Stimulated activated naive B cell treated with anti-CD40 and anti-IgM and Interleukin-4, amounts not matched to agents 10 μg/mL and 1 μg/mL and 100 μg/mL, for 72 hours (primary cell): Measurements from ENCODE around the gene CYP1A2.

ENCODE experiments used
- ATAC-seq, 2 donors: fragments of 150-1000 bp; cut with Tn5 transposase; replicated peaks; 2 replicates each; pipeline ENCODE4 v1.10.0; 2021; ENCODE audit warnings: moderate library complexity in 1 of 2
- DNase-seq: peaks from one replicate; pipeline ENCODE4 v3.0.0; 2021
- H3K27ac Mint-ChIP-seq: one replicate; pipeline ENCODE4 v1.8.0; 2022; ENCODE audit warnings: mild to moderate bottlenecking, mixed read lengths
- H3K27me3 Mint-ChIP-seq, 2 donors: one replicate each; pipeline ENCODE4 v1.8.0; 2022; ENCODE audit warnings: mixed read lengths in 2 of 2
- H3K36me3 Mint-ChIP-seq, 2 donors: one replicate each; pipeline ENCODE4 v1.8.0; 2022; ENCODE audit warnings: mixed read lengths in 2 of 2, mild to moderate bottlenecking in 1 of 2
- H3K4me1 Mint-ChIP-seq, 2 donors: one replicate each; pipeline ENCODE4 v1.8.0; 2022; ENCODE audit warnings: mixed read lengths in 2 of 2, mild to moderate bottlenecking in 1 of 2
- H3K4me3 Mint-ChIP-seq, 2 donors: one replicate each; pipeline ENCODE4 v1.8.0; 2022; ENCODE audit warnings: mild to moderate bottlenecking in 2 of 2, mixed read lengths in 2 of 2, moderate library complexity in 1 of 2
- H3K9me3 Mint-ChIP-seq, 2 donors: one replicate each; pipeline ENCODE4 v1.8.0; 2022; ENCODE audit warnings: mixed read lengths in 2 of 2, mild to moderate bottlenecking in 1 of 2

Gene CYP1A2

DNA sequence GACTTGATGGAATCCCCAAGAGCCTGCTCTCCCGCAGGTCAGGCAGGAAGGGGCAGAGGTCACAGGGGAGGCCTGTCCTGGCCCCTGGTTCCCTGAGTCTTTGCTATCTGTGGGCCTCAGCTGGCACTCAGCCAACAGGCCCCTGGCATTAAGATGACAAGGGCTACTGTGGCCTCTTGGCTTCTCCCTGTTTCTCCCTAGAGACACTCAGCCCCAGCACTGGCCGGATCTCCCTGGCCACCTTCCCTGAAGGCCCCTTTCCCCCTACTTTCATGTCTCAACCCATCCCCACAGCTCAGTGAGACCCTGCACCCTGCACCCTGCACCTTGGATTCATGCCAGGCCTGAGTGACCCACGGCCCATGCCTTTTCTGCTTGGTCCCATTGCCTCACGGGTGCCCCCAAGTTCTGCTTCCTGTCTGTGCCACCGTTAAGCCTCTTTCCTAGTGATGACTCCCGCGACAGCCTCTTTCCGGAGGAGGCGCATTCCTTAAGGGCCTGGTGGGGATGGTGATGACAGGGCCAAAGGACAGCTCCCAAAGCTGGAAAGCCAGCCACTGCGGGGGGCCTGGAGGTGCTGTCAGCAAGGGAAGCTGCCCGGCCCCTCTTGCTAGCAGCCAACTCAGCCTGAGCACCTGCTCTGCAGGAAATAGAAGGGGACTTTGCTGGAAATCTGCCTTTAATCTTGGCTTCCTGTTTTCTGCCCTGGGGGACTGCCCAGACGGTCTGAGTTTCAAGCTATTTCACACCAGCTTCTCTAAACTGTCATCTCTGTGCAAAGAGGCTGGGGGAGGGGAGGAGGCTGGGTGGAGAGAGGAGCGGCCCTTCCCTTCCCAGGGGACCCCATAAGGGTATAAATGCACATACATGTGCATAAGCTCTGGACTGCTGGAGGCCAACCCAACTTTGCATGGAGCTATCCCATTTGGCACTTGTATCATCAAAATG is 28.4 kb downstream of the CYP1A2 start:
- Mint-ChIP-seq H3K36me3 (peaks cover 7 to 11% of the 10 kb centered on the region in 2 donors), H3K4me1 (peaks cover 83 to 96% of the 10 kb centered on the region in 2 donors), H3K9me3 (no peaks in the 10 kb centered on the region), H3K4me3 (peak overlapping the region; percentile 73 to 78), H3K27ac (peak overlapping the region; percentile 97), H3K27me3 (no peaks in the 10 kb centered on the region)
- peak; percentile 87 for DNase-seq
- peak; percentile 74 to 75 for ATAC-seq

DNA sequence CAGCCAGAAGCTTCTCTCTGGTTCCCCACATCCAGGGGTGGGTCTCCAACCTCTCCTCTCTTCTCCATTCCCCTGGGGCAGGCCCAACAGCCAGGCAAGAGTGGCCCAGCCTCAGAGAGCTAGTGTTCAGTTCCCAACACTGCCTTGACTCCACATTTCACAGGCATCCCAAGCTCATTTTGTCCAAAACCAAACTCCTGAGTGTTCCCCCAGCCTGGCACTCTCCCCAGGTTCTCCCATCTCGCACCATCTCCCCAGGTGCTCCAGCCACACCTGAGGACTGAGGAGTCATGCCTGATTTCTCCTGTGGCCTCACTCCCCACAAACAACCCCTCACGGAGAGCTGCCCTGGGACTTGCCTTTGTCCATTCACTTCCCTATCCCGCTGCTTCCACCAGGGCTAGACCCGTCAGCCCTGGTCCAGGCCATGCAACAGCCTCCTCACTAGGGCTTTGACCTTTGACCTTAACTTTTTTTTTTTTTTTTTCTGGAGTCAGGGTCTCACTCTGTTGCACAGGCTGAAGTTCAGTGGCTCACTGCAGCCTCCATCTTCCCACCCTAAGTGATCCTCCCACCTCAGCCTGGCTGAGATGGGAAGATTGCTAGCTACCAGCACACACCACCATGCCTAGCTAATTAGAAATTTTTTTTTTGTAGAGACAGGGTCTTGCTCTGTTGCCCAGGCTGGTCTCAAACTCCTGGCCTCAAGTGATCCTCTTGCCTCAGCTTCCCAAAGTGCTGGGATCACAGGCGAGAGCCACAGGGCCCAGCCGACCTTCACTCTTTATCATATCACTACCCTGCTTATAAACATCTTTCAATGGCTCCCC is 29.3 kb downstream of the CYP1A2 start:
- ATAC-seq, result peak; percentile 32 to 33
- peak overlapping the region; percentile 97 for H3K27ac Mint-ChIP-seq
- DNase-seq, result no peak
- peak overlapping the region; percentile 73 to 78 for H3K4me3 Mint-ChIP-seq
- H3K4me1 Mint-ChIP-seq, result peaks cover 74 to 90% of the 10 kb centered on the region in 2 donors
- no peaks in the 10 kb centered on the region for H3K27me3 Mint-ChIP-seq
- no peaks in the 10 kb centered on the region for H3K9me3 Mint-ChIP-seq
- H3K36me3 Mint-ChIP-seq, result peaks cover 11 to 16% of the 10 kb centered on the region in 2 donors

DNA sequence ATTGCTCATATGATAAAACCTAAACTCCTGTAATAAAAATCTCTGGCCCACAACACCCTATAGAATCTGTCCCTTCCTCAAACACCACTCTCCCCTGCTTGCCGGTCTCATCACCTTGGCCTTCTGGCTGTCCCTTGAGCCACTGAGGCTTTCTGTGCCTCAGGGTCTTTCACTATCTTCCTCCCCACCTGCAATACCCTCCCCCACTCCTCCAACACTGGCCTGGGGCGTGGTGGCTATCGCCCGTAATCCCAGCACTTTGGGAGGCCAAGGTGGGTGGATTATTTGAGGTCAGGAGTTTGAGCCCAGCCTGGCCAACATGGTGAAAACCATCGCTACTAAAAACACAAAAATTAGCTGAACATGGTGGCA is 29.9 kb downstream of the CYP1A2 start:
- Mint-ChIP-seq H3K36me3 (peaks cover 17 to 22% of the 10 kb centered on the region in 2 donors), H3K9me3 (no peaks in the 10 kb centered on the region), H3K27me3 (no peaks in the 10 kb centered on the region), H3K4me3 (peak overlapping the region; percentile 73 to 78), H3K4me1 (peaks cover 71 to 90% of the 10 kb centered on the region in 2 donors), H3K27ac (peak overlapping the region; percentile 97)
- ATAC-seq (no peak), DNase-seq (no peak)

DNA sequence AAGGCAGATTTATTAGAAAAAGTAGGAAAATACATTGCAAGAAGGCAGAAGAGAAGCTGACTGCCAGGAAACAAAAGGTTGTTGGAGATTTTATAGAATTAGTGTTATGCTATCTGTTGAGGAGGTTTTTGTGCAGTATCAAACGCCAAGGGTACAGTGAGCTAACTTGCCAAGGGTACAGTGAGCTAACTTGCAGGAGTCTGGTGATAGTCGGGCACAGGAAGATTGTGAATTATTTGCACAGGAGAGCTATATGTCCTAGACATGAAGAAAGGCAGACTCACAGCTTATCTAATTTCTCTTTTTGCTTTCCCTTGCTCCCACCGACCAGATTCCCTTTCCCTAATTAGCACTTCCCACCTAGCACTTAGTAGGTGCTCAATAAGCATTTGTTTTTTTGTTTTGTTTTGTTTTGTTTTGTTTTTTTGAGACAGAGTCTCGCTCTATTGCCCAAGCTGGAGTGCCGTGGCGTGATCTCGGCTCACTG is 30.6 kb downstream of the CYP1A2 start:
- Mint-ChIP-seq H3K4me3 (peak overlapping the region; percentile 19 to 78), H3K36me3 (peaks cover 23 to 28% of the 10 kb centered on the region in 2 donors), H3K4me1 (peaks cover 71 to 90% of the 10 kb centered on the region in 2 donors), H3K27ac (peak overlapping the region; percentile 97), H3K27me3 (no peaks in the 10 kb centered on the region), H3K9me3 (no peaks in the 10 kb centered on the region)
- DNase-seq (no peak), ATAC-seq (no peak)

DNA sequence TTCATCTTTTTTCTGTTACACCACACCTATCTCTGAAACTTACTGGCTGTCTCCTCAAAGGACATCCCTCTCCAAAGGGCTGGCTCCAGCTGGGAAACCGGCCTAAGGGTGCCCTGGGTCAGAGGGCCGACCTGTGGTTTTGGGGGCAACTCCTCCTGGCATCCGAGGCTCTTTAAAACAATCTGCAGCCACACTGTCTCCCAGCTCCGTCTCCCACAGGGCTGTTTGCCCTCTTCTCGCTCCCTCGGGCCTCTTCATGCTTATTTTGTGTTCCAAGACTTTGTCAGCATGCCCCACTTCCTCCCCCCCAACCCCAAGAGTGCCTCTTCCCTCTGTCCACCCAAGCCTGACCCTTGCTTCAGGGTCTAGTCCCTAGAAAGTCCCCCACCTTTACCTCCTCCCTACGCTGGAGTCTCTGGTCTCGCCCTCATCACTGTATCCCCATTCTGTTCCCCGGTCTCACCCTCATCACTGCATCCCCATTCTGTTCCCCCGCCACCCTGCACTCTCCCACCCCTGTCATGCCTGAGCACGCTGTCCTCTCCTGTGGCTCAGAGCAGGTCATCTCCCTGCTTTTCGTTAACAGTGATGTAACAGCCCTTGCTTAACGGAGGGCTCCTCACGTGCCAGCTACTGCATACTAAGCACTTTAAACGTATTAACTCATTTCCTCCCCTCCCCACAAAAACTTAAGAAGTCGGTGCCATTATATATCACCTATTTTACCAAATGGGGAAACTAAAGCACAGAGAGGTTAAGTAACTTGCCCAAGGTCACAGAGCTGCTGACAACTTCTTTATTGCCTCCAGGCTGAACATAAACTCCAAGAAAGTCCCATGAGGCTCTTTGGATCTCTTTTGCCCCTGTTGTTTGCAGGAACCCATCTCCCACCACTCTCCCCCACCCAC is 32.1 kb downstream of the CYP1A2 start:
- peak overlapping the region; percentile 97 for H3K27ac Mint-ChIP-seq
- no peak for DNase-seq
- peaks cover 33 to 42% of the 10 kb centered on the region in 2 donors for H3K36me3 Mint-ChIP-seq
- H3K9me3 Mint-ChIP-seq, result no peaks in the 10 kb centered on the region
- H3K27me3 Mint-ChIP-seq, result no peaks in the 10 kb centered on the region
- peaks cover 75 to 90% of the 10 kb centered on the region in 2 donors for H3K4me1 Mint-ChIP-seq
- ATAC-seq, result peak; percentile 12 to 13
- H3K4me3 Mint-ChIP-seq, result peak overlapping the region; percentile 98

DNA sequence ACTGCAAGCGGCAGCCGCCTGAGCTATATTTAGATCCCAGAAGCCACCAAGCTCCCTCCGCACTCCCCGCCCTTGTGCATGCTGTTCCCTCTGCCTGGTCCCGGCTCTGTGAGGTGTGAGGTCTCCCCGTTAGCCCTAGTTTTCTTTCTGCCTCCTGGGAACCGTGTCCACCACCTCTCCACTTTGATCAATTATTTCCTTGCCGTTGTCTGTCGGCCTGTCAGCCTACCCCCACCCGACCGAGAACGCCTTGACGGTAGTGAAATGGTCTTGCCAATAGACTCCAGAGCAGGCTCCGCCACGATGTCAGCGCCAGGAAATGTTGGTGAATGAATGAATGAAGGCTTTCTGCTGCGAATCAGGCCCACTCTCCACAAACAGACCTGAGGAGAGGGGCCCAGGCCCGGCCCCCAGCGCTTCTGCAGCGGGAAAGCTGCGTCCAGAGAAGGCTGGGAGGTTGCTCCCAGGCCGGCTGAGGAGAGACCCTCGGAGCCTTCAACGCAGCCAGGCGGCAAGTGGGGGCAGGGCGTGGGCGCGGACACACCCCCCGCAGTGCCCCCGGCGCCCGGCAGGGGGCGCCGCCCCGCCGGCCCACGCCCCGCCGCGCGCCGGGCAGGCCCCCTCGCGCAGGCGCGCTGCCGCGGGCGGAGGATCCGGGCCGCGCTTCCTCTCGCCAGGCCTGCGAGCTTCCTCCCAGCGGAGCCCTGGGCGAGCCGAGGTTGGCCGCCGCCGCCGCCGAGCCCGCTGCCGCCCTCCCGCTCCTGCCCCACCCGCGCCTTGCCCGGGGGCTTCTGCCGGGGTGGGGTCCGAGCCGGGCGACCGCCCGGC is 33.0 kb downstream of the CYP1A2 start, which contains the start of gene CSK:
TSS of gene CSK (plus strand) at position 650 of the 828 bp plus-strand sequence. CDS start 16,218 bp downstream, outside the sequence.
- peak; percentile 42 to 52 for ATAC-seq
- H3K4me1 Mint-ChIP-seq, result peaks cover 77 to 90% of the 10 kb centered on the region in 2 donors
- no peaks in the 10 kb centered on the region for H3K27me3 Mint-ChIP-seq
- H3K36me3 Mint-ChIP-seq, result peaks cover 37 to 48% of the 10 kb centered on the region in 2 donors
- H3K4me3 Mint-ChIP-seq, result peak within 1 kb of the TSS; percentile 98
- H3K9me3 Mint-ChIP-seq, result no peaks in the 10 kb centered on the region
- peak; percentile 76 for DNase-seq
- peak within 1 kb of the TSS; percentile 97 for H3K27ac Mint-ChIP-seq

DNA sequence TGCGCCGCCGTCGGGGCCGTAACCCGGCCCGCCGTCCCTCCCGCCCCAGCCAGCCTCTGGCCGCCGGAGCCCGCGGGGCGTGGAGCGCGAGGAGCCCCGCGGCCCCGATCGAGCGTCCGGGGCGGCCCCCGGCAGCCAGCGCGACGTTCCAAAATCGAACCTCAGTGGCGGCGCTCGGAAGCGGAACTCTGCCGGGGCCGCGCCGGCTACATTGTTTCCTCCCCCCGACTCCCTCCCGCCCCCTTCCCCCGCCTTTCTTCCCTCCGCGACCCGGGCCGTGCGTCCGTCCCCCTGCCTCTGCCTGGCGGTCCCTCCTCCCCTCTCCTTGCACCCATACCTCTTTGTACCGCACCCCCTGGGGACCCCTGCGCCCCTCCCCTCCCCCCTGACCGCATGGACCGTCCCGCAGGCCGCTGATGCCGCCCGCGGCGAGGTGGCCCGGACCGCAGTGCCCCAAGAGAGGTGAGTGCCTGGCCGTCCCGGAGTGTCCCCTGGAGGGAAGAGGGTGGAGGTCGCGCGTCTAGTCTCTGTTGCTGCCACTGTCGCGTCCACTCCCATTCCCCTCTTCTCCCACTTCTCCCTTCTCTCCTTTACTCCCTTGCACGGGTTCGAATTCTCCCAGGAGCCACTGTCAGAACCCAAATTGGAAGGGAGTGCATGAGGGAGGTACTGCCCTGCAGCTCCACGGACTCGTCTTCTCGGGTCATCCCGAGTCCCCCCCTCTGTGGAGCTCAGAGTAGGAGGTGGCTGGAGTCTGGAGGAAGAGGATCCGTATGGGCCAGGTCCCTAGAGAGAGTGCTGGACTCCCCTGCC is 33.8 kb downstream of the CYP1A2 start:
- Mint-ChIP-seq H3K27me3 (no peaks in the 10 kb centered on the region), H3K9me3 (no peaks in the 10 kb centered on the region), H3K4me3 (peak overlapping the region; percentile 98), H3K27ac (peak overlapping the region; percentile 97), H3K36me3 (peaks cover 38 to 54% of the 10 kb centered on the region in 2 donors), H3K4me1 (peaks cover 76 to 90% of the 10 kb centered on the region in 2 donors)
- no peak for DNase-seq
- ATAC-seq, result peak; percentile 7 to 12

DNA sequence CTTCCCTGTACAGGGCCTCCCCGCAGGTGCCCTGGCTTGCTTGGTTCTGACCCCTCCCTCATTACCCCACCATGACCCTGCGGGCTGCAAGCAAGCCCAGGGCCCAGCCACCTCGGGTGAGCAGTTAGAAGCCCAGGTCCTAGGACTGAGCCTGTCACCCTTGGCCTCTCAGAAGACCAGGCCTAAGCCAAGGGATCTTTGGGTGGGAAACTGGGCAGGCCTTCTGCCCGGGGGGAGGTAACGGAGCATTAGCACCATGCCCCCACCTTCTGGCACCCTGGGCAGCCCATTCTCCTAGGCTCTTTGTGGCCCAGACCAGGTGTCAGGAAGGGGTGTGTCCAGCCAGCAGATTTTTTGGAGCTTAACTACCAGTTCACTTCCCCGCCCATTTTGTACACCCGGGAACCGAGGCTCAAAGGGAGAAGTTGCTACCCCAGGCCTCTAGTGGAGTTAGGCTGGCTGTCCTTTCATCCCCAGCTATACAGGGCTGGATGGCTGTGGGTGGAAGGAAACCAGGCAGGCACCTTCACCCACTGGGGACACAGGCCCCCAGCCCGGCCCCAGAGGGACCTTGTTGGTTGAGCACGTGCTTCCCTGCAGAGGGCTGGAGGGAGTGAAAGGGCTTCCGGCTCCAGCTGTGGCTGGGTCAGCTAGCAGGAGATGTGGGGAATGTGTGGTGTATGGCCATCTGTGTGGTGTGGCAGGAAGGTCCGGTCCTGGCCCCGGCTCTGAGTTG is 34.6 kb downstream of the CYP1A2 start:
- peak overlapping the region; percentile 97 for H3K27ac Mint-ChIP-seq
- no peak for DNase-seq

DNA sequence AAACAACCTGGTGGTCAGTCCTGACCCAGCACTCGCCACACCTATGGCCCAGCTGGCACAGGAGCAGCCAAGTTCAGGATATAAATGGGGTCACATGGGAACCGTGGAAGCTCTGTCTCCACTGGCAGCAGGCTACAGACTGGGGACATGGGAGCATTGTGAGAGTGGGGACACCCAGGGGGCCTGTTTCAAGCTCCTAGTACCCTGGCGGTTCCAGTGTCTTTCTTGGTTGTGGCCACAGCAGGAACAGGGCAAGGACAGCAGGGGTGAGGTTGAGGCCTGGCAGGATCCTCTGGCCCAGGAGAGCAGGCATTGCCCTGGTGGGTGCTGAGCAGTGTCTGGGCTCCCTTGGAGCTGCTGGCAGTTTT is 35.1 kb downstream of the CYP1A2 start:
- DNase-seq (no peak), ATAC-seq (no peak)
- H3K36me3 Mint-ChIP-seq, result peaks cover 47 to 65% of the 10 kb centered on the region in 2 donors
- H3K4me1 Mint-ChIP-seq, result peaks cover 73 to 90% of the 10 kb centered on the region in 2 donors
- H3K27ac Mint-ChIP-seq, result peak overlapping the region; percentile 97
- H3K9me3 Mint-ChIP-seq, result no peaks in the 10 kb centered on the region
- peak overlapping the region; percentile 98 for H3K4me3 Mint-ChIP-seq
- H3K27me3 Mint-ChIP-seq, result no peaks in the 10 kb centered on the region

More for the DNA sequence above, 34.6 kb downstream of the CYP1A2 start:
- Mint-ChIP-seq H3K4me1 (peaks cover 75 to 90% of the 10 kb centered on the region in 2 donors), H3K27me3 (no peaks in the 10 kb centered on the region), H3K9me3 (no peaks in the 10 kb centered on the region), H3K36me3 (peaks cover 42 to 61% of the 10 kb centered on the region in 2 donors), H3K4me3 (peak overlapping the region; percentile 98)
- peak; percentile 1 for ATAC-seq

DNA sequence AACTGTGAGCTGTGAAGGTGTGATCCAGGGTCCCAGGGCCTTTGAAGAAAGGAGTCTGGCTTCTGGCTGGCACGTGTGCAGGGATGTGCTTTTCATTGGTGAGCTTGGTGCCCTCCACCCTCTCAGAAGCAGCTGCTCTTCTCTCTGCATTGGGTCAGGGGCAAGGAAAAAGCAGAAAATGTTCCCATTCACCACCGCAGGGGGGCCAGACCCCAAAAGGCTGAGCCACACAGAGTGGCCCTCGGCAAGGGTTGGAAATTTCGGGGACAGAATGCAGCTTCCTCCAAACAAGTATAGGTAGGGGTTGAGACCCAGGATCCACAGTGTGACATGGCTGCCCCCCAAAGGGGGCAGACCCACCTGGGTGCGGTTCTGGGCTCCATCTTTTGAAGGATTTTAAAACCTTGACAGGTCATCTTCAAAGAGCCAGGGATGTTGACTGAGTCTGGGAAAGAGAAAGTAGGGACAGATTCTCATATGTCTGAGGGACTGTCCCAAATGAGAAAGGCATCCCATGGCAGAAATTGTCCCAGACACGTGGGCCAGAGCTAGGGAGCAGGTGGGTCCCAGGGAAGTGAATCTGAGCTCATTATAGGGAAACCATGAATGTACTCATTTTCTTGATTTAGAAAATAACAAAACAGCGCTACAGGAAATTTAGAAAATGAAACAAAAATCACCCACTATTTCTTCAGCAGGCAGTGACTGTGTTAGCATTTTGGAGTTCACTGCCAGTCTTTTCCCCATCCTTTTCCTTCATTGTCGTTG is 36.0 kb downstream of the CYP1A2 start:
- H3K36me3 Mint-ChIP-seq, result peaks cover 54 to 67% of the 10 kb centered on the region in 2 donors
- ATAC-seq (no peak), DNase-seq (no peak)
- H3K27ac Mint-ChIP-seq, result peak overlapping the region; percentile 90
- no peaks in the 10 kb centered on the region for H3K27me3 Mint-ChIP-seq
- no peaks in the 10 kb centered on the region for H3K9me3 Mint-ChIP-seq
- peaks cover 71 to 90% of the 10 kb centered on the region in 2 donors for H3K4me1 Mint-ChIP-seq
- H3K4me3 Mint-ChIP-seq, result peak overlapping the region; percentile 98
